ENCODE data around the gene ZNF883.

Gene ZNF883

GRCh38 chr9:112925058-112925641 is 86.8 kb downstream of the ZNF883 start:
- peak; percentile 15 for DNase-seq (ENCODE audit: low read depth, low spot score)
- no peak overlapping the region for H3K4me3 ChIP-seq (ENCODE audit: low read length)

GRCh38 chr9:112921549-112921948 is 90.4 kb downstream of the ZNF883 start:
- no peak overlapping the region for H3K4me3 ChIP-seq (ENCODE audit: low read length)
- DNase-seq (ENCODE audit: low read depth, low spot score) = peak; percentile 60

- no peak for DNase-seq (ENCODE audit: low read depth, low spot score)
- H3K4me3 ChIP-seq (ENCODE audit: low read length) = no peak overlapping the region
These were observed 94.0 kb downstream of the ZNF883 start for GRCh38 chr9:112917987-112918362.

- no peak overlapping the region for H3K4me3 ChIP-seq (ENCODE audit: low read length)
- no peak for DNase-seq (ENCODE audit: low read depth, low spot score)
These were observed 94.7 kb downstream of the ZNF883 start for GRCh38 chr9:112917047-112917986.

GRCh38 chr9:112914524-112914923 is 97.5 kb downstream of the ZNF883 start:
- no peak for DNase-seq (ENCODE audit: low read depth, low spot score)
- H3K4me3 ChIP-seq (ENCODE audit: low read length) = no peak overlapping the region

GRCh38 chr9:112913326-112913725 is 98.7 kb downstream of the ZNF883 start:
- no peak overlapping the region for H3K4me3 ChIP-seq (ENCODE audit: low read length)
- no peak for DNase-seq (ENCODE audit: low read depth, low spot score)

- DNase-seq (ENCODE audit: low read depth, low spot score) = no peak
- no peak overlapping the region for H3K4me3 ChIP-seq (ENCODE audit: low read length)
These were observed 99.4 kb downstream of the ZNF883 start for GRCh38 chr9:112912636-112913035.

GRCh38 chr9:112911736-112912135 is 100.3 kb downstream of the ZNF883 start:
- DNase-seq (ENCODE audit: low read depth, low spot score) = no peak
- H3K4me3 ChIP-seq (ENCODE audit: low read length) = no peak overlapping the region

Measured in Jurkat, Clone E6-1 (cell line).